ENCODE measurements around the gene GPR150.
A peak's percentile ranks its signal among the peaks of the same experiment; 100 is the strongest.

Gene GPR150

GRCh38 chr5:95620030-95620869 lies at the start of gene GPR150:
Gene GPR150, plus strand, starts transcription at chr5:95620087. Its CDS starts 189 bp downstream, at chr5:95620276.
- no peak for DNase-seq

- no peak for DNase-seq
Measured at GRCh38 chr5:95572016-95572415, 47.9 kb upstream of the GPR150 start.

- no peak for DNase-seq
Measured at GRCh38 chr5:95581576-95581975, 38.3 kb upstream of the GPR150 start.

- DNase-seq, result no peak
Measured at GRCh38 chr5:95583992-95584391, 35.9 kb upstream of the GPR150 start.

- no peak for DNase-seq
Measured at GRCh38 chr5:95590880-95591279, 29.0 kb upstream of the GPR150 start.

GRCh38 chr5:95591490-95591901 lies 28.4 kb upstream of the GPR150 start:
- peak; percentile 64 for DNase-seq

GRCh38 chr5:95595289-95595931 lies 24.5 kb upstream of the GPR150 start:
- no peak for DNase-seq

- DNase-seq, result no peak
Measured at GRCh38 chr5:95599252-95599651, 20.6 kb upstream of the GPR150 start.

GRCh38 chr5:95600557-95600956 lies 19.3 kb upstream of the GPR150 start:
- no peak for DNase-seq

- no peak for DNase-seq
Measured at GRCh38 chr5:95605786-95606185, 14.1 kb upstream of the GPR150 start.

GRCh38 chr5:95606419-95606818 lies 13.5 kb upstream of the GPR150 start:
- DNase-seq, result no peak

- no peak for DNase-seq
Measured at GRCh38 chr5:95609711-95610110, 10.2 kb upstream of the GPR150 start.

- no peak for DNase-seq
Measured at GRCh38 chr5:95610546-95610945, 9.3 kb upstream of the GPR150 start.

- no peak for DNase-seq
Measured at GRCh38 chr5:95611396-95611795, 8.5 kb upstream of the GPR150 start.

GRCh38 chr5:95613514-95613913 lies 6.4 kb upstream of the GPR150 start:
- DNase-seq, result no peak

- DNase-seq, result no peak
Measured at GRCh38 chr5:95615164-95615467, 4.8 kb upstream of the GPR150 start.

- no peak for DNase-seq
Measured at GRCh38 chr5:95617057-95617456, 2.8 kb upstream of the GPR150 start.

GRCh38 chr5:95619096-95619495 lies 791 bp upstream of the GPR150 start:
- no peak for DNase-seq

GRCh38 chr5:95619514-95620029 lies 315 bp upstream of the GPR150 start:
- DNase-seq, result no peak

- no peak for DNase-seq
Measured at GRCh38 chr5:95620870-95621838, 1.3 kb downstream of the GPR150 start.

GRCh38 chr5:95621839-95622629 lies 2.1 kb downstream of the GPR150 start:
- no peak for DNase-seq

- no peak for DNase-seq
Measured at GRCh38 chr5:95623706-95624105, 3.8 kb downstream of the GPR150 start.
